ENCODE measurements around the gene MVB12B.

- TF ChIP-seq CTCF (conservative IDR thresholded peaks at IDR 0.05 in 1 of 2, IDR thresholded peaks at IDR 0.05 in 1 of 2; ENCODE audit: low read depth in 1 of 2, low read length in 2 of 2) = no peak
- TF ChIP-seq EZH2 (IDR thresholded peaks at IDR 0.05; ENCODE audit: low read length, missing control alignments) = no peak
These were observed 218.5 kb downstream of the MVB12B start for GRCh38 chr9:126545106-126545505.

Measured in fibroblast of lung (primary cell).